Astrocyte (in vitro differentiated cells and primary cell): ENCODE data around the gene C1orf21.

Experiments
- CTCF ChIP-seq: IDR thresholded peaks from 2 replicates; pipeline ENCODE4 v1.5.1; 2011; ENCODE audit warnings: low read depth, mild to moderate bottlenecking, inconsistent platforms, low read length, moderate library complexity; ENCODE audit not compliant: insufficient read depth
- EZH2 ChIP-seq: IDR thresholded peaks from 2 replicates; pipeline ENCODE4 v1.6.1; 2012; ENCODE audit warnings: mild to moderate bottlenecking, low read length, inconsistent platforms; ENCODE audit not compliant: insufficient read depth

DNA sequence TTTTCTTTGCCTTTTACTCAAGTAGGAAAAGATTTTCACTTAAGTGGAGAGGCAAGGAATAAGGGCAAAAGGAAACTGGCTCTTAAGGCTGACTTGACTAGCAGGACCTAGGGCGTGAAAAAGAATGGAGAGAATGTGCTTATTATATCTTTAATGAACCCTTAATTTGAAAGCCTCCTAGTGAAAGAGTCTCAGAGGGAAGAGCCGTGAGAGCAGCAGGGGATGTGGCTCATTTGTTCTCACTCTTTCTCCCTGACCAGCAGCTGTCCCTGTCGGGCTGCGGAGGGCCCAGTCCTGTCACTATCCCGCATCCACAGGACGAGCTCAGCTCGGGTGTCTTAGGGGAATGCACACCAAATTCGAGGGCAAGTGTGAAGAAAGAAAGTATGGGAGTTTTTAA is 187.8 kb downstream of the C1orf21 start:
- no peak for TF ChIP-seq CTCF
- TF ChIP-seq EZH2, result no peak
